HUES6 (cell line): ENCODE data around the gene AGAP3.

Source experiments
- H3K27ac ChIP-seq: 2 replicates; pipeline ENCODE4 v1.7.0; 2013; ENCODE audit warnings: low read depth, mild to moderate bottlenecking, low read length, inconsistent platforms
- H3K27me3 ChIP-seq: 2 replicates; pipeline ENCODE4 v1.6.1; 2013; ENCODE audit warnings: low read length; ENCODE audit not compliant: control insufficient read depth, insufficient read depth
- H3K36me3 ChIP-seq: 2 replicates; pipeline ENCODE4 v1.6.1; 2013; ENCODE audit warnings: low read length; ENCODE audit not compliant: control insufficient read depth, insufficient read depth
- H3K4me1 ChIP-seq: 2 replicates; pipeline ENCODE4 v1.6.1; 2013; ENCODE audit warnings: low read length; ENCODE audit not compliant: control insufficient read depth, insufficient read depth
- H3K4me3 ChIP-seq: 2 replicates; pipeline ENCODE4 v1.5.1; 2013; ENCODE audit warnings: low read depth, low read length
- H3K9ac ChIP-seq: one replicate; pipeline ENCODE4 v1.6.1; 2013; ENCODE audit warnings: mild to moderate bottlenecking, low read length
- H3K9me3 ChIP-seq: 2 replicates; pipeline ENCODE4 v1.6.1; 2013; ENCODE audit warnings: low read depth, low read length; ENCODE audit not compliant: control insufficient read depth, insufficient read depth

Gene AGAP3

GRCh38 chr7:151047976-151048815 is 38.1 kb upstream of the AGAP3 start, which contains the start of gene ASIC3:
Gene ASIC3, plus strand, starts transcription at chr7:151048531. Its CDS starts 355 bp downstream, at chr7:151048886.
- no peak within 1 kb of the TSS for H3K9ac ChIP-seq
- H3K36me3 ChIP-seq = peaks cover 24% of the 10 kb centered on the region
- H3K9me3 ChIP-seq = no peaks in the 10 kb centered on the region
- H3K4me1 ChIP-seq = peaks cover 2% of the 10 kb centered on the region; the same call in 1 of the 2 replicates
- H3K27ac ChIP-seq = no peak within 1 kb of the TSS
- H3K27me3 ChIP-seq = peaks cover 32% of the 10 kb centered on the region
- no peak within 1 kb of the TSS for H3K4me3 ChIP-seq

DNA sequence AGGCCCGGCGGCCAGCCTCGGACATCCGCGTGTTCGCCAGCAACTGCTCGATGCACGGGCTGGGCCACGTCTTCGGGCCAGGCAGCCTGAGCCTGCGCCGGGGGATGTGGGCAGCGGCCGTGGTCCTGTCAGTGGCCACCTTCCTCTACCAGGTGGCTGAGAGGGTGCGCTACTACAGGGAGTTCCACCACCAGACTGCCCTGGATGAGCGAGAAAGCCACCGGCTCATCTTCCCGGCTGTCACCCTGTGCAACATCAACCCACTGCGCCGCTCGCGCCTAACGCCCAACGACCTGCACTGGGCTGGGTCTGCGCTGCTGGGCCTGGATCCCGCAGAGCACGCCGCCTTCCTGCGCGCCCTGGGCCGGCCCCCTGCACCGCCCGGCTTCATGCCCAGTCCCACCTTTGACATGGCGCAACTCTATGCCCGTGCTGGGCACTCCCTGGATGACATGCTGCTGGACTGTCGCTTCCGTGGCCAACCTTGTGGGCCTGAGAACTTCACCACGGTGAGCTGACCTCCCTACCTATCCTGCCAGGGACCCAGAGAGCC is 37.3 kb upstream of the AGAP3 start:
- no peak overlapping the region for H3K9ac ChIP-seq

DNA sequence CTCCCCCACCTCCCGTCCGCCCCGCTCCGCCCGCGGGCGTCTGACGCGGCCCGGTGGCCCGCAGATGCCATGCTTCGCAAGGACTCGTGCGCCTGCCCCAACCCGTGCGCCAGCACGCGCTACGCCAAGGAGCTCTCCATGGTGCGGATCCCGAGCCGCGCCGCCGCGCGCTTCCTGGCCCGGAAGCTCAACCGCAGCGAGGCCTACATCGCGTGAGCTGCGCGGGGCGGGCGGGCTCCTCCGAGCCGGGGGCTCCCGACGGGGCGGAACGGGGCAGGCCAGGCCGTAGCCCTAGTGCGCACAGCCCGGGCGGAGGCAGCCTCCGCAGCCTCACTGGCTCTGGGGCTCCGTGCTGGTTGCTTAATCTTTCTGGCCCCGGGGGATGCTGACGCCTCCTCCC is 35.2 kb upstream of the AGAP3 start:
- Histone ChIP-seq H3K4me3 (peak overlapping the region; percentile 44), H3K9me3 (no peaks in the 10 kb centered on the region), H3K27ac (no peak overlapping the region), H3K9ac (no peak overlapping the region), H3K36me3 (peaks cover 6% of the 10 kb centered on the region; the same call in 1 of the 2 replicates), H3K27me3 (peaks cover 35% of the 10 kb centered on the region), H3K4me1 (peaks cover 2% of the 10 kb centered on the region; the same call in 1 of the 2 replicates)

More for the DNA sequence above, 37.3 kb upstream of the AGAP3 start:
- H3K4me3 ChIP-seq = no peak overlapping the region
- no peak overlapping the region for H3K27ac ChIP-seq
- H3K4me1 ChIP-seq = peaks cover 2% of the 10 kb centered on the region; the same call in 1 of the 2 replicates
- no peaks in the 10 kb centered on the region for H3K9me3 ChIP-seq
- H3K36me3 ChIP-seq = peaks cover 21% of the 10 kb centered on the region
- H3K27me3 ChIP-seq = peaks cover 32% of the 10 kb centered on the region

- Histone ChIP-seq H3K4me1 (peaks cover 10% of the 10 kb centered on the region), H3K27me3 (peaks cover 44% of the 10 kb centered on the region), H3K9me3 (no peaks in the 10 kb centered on the region), H3K4me3 (no peak overlapping the region), H3K27ac (no peak overlapping the region), H3K36me3 (no peaks in the 10 kb centered on the region), H3K9ac (no peak overlapping the region)
Measured at GRCh38 chr7:151053096-151053495, 33.2 kb upstream of the AGAP3 start.

DNA sequence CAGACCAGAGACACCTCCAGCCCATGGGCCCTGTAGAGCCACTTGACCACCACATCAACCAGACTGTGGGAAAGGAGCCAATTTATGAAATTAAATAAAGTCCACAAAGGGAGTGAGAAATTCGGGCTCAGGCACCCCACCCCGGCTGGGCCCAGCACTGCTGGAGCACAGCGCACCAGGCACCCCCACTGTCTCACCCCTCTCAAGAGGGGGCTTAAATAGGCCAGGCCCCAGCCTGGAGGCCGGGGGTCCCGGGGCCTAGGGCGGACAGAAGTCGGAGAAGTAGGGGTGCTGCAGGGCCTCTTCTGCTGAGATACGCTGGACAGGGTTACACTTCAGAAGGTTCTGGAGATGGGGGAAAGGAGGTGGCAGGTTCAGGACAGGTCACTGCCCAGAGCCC is 32.5 kb upstream of the AGAP3 start:
- Histone ChIP-seq H3K9me3 (no peaks in the 10 kb centered on the region), H3K4me3 (no peak overlapping the region), H3K9ac (no peak overlapping the region), H3K27me3 (peaks cover 44% of the 10 kb centered on the region), H3K27ac (no peak overlapping the region), H3K4me1 (peaks cover 16% of the 10 kb centered on the region), H3K36me3 (no peaks in the 10 kb centered on the region)

GRCh38 chr7:151056283-151056665 is 30.0 kb upstream of the AGAP3 start:
- peak overlapping the region; percentile 86; the same call in 1 of the 2 replicates for H3K4me3 ChIP-seq
- H3K27ac ChIP-seq = no peak overlapping the region
- H3K36me3 ChIP-seq = no peaks in the 10 kb centered on the region
- no peaks in the 10 kb centered on the region for H3K9me3 ChIP-seq
- H3K4me1 ChIP-seq = peaks cover 26% of the 10 kb centered on the region
- peaks cover 27% of the 10 kb centered on the region for H3K27me3 ChIP-seq
- H3K9ac ChIP-seq = no peak overlapping the region

DNA sequence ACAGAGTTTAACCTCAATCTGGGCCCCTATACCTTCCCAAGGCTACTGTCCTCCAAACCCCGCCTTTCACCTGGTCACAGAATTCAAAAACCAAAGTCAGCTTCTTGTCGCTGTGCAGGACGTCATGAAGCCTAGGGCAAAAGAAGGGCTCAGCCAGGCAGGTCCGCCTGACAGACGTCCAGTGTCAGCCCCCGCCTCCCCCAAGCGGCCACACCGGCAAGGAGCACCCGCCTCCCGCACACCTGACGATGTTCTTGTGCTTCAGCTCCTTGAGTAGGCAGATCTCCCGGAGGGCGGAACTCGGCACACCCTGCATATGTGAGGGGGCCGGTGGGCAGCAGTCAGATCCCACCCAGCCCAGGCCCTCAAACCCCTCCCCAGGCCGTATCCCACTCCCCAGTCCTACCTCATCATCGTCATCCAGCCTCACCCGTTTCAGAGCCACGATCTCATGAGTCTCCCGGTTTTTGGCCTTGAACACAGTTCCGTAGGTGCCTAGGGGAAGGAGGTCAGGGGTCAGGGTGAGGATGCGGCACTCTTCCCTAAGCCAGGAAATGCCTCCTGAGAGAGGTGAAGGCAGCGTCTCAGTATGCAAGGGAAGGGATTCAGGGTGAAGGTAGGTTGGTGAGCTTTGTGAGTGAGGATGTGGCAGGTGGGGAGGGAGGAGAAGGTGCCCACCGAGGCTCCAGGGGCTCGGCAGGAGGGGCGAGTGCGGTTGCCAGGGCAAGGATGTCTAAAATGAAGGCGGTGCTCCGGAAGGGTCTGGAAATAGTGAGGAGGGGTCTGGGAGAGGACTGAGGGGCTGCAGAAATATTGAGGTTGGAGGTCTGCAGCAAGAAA is 29.4 kb upstream of the AGAP3 start:
- Histone ChIP-seq H3K9ac (peak overlapping the region; percentile 29), H3K4me3 (peak overlapping the region; percentile 86), H3K36me3 (no peaks in the 10 kb centered on the region), H3K9me3 (no peaks in the 10 kb centered on the region), H3K27me3 (peaks cover 22% of the 10 kb centered on the region), H3K27ac (no peak overlapping the region), H3K4me1 (peaks cover 32% of the 10 kb centered on the region)

DNA sequence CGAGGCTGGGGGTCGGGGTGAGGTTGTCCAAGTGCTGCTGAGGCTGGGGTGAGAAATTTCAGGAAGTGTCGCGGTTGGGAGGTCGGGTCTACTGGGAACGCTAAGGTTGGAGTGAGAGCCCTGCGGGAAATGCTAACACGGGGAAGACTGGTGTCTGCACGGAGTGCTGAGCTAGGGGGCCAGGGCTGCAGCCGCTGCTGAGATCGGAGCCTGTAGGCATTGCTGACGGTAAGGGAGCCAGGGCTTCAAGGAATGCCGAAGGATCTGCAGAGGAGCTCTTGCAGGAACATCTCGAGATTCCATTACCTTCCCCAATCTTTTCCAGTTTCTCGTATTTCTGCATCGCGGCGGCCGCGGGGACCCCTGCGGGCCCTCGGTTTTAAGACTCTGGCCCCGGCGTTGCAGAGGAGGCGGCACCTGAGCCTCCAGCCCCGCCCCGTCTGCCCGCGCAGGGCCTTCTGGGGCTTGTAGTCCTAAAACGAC is 28.7 kb upstream of the AGAP3 start, which contains the start of gene CDK5:
CDK5 (minus strand) TSS at position 392 of the 483 bp plus-strand sequence; CDS start at position 343, 49 bp downstream.
- Histone ChIP-seq H3K9me3 (no peaks in the 10 kb centered on the region), H3K4me1 (peaks cover 36% of the 10 kb centered on the region), H3K27ac (peak within 1 kb of the TSS; percentile 71; the same call in 1 of the 2 replicates), H3K27me3 (peaks cover 16% of the 10 kb centered on the region; the same call in 1 of the 2 replicates), H3K4me3 (peak within 1 kb of the TSS; percentile 86), H3K9ac (peak within 1 kb of the TSS; percentile 64), H3K36me3 (no peaks in the 10 kb centered on the region)

DNA sequence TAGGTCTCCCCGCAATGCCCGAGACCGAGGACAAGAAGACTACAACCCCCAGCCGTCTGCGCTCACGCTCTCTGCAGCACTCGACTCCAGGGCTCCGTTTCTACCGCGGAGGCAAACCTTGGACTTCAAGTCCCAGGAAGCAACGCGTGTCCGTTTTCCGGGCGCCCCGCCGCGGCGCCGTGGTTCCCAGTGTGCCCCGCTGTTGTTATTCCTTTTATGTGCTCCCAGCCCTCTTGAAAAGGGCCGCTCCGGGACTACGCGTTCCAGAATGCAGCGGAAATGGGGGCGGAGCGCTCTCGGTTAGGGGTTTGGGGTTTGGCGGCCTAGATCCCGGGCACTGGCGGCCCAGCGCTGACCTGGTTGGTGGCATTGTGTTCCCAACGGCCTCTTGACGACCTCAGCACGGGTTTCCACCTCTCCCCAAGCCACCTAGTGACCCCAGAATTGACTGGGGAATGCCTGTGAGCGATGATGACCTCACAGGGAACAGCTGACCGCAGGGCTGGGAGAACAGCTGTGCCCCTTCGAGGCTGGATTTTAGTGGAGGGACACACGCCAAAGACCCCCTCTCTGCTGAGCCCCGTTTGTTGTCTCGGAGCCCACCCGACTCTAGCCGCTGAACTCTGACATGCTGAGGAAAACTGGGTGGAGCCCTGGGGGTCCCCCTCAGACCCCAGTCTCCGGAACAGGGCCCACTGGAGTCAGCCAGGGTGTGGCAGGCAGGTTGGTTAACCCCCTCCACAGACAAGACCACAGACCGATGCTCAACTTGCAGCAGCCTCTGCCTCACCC is 28.1 kb upstream of the AGAP3 start:
- Histone ChIP-seq H3K4me1 (peaks cover 39% of the 10 kb centered on the region), H3K4me3 (peak overlapping the region; percentile 86), H3K36me3 (no peaks in the 10 kb centered on the region), H3K9ac (peak overlapping the region; percentile 64), H3K27me3 (peaks cover 12% of the 10 kb centered on the region; the same call in 1 of the 2 replicates), H3K27ac (peak overlapping the region; percentile 71; the same call in 1 of the 2 replicates), H3K9me3 (no peaks in the 10 kb centered on the region)
